ENCODE measurements around the gene PRDX6.
A peak's percentile ranks its signal among the peaks of the same experiment; 100 is the strongest.
"Not testable (repeated sequence)": the region's sequence is repeated elsewhere in the genome, so short reads cannot be mapped to it uniquely, and the experiment has no call there.

Gene PRDX6

DNA sequence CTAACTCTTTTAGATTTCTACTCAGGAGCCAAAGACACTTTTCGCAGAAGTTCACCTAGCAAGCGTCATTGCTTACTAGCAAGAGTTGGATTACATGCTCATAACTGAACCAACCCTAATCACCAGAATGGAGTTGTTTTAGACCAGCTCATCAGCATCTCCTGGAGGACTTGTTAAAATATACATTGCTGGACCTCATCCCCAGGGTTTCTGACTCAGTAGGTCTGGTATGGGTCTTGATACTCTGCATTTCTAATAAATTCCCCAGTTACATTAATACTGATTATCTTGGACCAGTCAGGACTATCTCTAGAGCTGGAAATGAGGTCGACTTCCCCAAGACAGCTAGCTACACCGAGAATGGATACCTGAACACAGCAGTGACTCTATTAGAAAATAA, 9.7 kb upstream of the PRDX6 start:
- DNase-seq (ENCODE audit: low read depth), result no peak

DNA sequence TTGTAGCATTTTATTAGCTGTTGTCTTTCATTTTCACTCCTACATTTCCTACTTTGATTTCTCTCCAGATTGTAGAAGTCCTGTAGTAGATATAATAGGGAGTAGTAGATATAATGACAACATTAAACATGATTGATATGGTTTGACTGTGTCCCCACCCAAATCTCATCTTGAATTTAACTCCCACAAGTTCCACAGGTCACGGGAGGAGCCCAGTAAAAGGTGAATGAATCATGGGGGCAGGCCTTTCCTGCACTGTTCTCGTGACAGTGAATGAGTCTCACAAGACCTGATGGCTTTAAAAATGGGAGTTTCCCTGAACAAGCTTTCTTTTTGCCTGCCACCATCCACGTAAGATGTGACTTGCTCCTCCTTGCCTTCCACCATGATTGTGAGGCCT, 7.5 kb upstream of the PRDX6 start:
- DNase-seq (ENCODE audit: low read depth), result no peak

DNA sequence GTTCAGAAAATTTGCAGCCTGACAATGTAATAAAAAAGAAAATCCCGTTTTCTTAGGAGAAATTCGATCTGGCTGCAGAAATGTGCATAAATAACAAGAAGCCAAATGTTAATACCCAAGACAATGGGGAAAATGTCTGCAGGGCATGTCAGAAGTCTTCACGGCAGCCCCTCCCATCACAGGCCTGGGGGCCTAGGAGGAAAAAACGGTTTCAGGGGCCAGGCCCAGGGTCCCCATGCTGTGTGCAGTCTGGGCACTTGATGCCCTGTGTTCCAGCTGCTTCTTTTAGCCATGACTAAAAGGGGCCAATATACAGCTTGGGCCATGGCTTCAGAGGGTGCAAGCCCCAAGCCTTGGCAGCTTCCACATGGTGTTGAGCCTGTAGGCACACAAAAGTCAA, 6.5 kb upstream of the PRDX6 start:
- no peak for DNase-seq (ENCODE audit: low read depth)

DNA sequence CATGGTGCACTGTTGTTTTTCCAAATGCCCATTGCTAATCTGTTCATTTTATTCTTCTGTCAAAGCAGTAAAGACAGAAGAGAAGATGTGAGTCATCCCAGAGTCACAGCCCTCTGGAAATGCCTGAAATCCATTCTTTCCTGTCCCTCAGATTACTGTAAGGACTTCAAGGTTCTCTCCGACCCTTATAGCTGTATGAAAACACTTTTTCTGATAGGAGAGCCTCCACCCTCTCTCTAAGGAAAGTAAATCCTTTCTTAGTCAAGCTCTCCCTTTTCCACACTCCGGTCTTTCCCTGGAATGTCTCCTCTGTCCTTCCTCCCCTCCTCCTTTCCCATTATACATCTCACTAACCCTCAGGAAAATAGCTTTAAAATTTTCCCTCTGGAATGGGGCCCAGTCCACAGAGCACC, 3.5 kb upstream of the PRDX6 start:
- DNase-seq (ENCODE audit: low read depth), result peak; percentile 85

DNA sequence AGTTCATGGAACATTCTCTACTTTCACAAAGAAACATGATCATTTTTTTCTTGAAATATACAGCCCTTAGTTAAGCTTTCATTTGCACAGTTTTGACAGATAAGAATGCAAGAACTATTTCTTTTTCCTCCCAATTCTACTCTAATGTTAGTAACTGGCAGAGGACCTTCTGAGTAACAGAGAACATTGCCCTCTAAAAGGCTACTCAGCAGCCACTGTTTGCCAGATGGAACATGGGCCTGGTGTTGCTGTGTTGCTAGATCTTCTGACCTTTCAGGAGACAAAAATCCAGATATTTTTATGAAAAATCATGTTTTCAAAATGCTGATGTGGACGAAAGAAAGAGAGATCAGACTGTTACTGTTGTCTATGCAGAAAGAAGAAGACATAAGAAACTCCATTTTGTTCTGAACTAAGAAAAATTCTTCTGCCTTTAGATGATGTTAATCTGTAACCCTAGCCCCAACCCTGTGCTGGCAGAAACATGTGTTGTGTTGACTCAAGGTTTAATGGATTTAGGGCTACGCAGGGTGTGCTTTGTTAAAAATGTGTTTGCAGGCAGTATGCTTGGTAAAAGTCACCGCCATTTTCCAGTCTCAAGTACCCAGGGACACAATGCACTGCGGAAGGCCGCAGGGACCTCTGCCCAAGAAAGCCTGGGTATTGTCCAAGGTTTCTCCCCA, 2.9 kb upstream of the PRDX6 start:
- no peak for DNase-seq (ENCODE audit: low read depth)

GRCh38 chr1:173474780-173475421, 2.2 kb upstream of the PRDX6 start:
- DNase-seq (ENCODE audit: low read depth), result not testable (repeated sequence)

- DNase-seq (ENCODE audit: low read depth), result peak; percentile 83
Observed at GRCh38 chr1:173475564-173476196, 1.5 kb upstream of the PRDX6 start.

DNA sequence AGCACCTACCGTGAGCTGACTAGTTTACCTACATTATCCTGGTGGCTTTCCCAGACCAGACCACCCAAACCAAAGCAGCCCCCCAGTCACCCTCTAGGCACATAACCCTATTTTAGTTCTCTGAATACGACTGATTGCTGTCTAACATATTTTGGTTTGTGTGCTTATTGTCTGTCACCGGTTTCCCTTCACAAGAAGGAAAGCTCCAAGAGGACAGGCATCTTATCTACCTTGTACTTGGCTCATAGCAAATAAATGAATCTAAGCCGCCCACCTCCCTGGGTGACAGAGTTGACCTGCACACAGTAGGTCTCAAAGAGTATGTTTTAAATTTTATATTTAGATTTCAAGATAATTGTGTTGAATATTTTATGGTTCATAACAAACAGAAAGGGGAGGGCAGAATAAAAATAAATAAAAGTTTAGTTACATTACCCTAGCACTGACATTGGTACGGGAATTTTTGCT, 904 bp upstream of the PRDX6 start:
- peak; percentile 21 for DNase-seq (ENCODE audit: low read depth)

GRCh38 chr1:173476665-173477285, 360 bp upstream of the PRDX6 start:
- peak; percentile 93 for DNase-seq (ENCODE audit: low read depth)

- peak; percentile 70 for DNase-seq (ENCODE audit: low read depth)
Observed at GRCh38 chr1:173478094-173478674, 1.0 kb downstream of the PRDX6 start.

DNA sequence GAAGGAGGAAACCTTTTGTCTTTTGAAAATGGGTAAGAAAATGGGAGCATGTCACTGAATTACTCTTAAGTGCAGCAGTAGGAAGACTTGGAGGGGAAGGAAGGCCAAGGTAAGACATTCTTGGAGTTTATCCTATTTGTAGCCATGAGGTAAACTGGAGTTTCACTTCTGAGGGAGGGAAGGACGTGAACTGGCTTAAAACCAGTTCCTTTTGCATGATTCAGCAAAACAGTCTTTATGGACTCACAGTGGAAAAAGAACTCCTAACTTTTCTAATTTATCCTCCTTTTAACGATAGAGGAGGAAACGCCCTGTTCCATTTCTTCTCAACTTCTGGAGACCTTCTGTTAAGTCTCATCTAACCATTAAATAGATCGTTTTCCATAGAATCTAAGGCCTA, 2.5 kb downstream of the PRDX6 start:
- DNase-seq (ENCODE audit: low read depth), result no peak

DNA sequence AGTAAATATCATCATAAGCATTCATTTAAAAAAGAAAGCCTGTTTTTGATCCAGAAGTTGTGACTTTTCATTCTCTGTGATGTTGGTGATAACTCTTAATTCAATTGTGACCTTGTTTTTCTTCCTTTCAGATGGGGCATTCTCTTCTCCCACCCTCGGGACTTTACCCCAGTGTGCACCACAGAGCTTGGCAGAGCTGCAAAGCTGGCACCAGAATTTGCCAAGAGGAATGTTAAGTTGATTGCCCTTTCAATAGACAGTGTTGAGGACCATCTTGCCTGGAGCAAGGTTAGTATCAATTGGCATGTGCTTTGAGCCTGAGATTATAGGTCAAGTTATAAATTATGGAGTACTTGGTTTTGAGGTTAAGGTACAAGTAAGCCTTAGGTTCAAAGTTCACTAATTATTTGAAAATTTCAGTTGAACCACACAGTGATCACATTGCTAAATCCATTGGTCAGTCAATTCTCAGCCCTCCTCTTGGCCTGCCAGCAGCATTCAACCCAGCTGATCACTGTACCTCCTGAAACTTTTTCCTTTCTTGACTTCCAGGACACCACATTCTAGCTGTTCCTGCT, 4.1 kb downstream of the PRDX6 start:
- no peak for DNase-seq (ENCODE audit: low read depth)

- DNase-seq (ENCODE audit: low read depth), result no peak
Observed at GRCh38 chr1:173482683-173483082, 5.5 kb downstream of the PRDX6 start.

GRCh38 chr1:173484276-173484675, 7.1 kb downstream of the PRDX6 start:
- no peak for DNase-seq (ENCODE audit: low read depth)

DNA sequence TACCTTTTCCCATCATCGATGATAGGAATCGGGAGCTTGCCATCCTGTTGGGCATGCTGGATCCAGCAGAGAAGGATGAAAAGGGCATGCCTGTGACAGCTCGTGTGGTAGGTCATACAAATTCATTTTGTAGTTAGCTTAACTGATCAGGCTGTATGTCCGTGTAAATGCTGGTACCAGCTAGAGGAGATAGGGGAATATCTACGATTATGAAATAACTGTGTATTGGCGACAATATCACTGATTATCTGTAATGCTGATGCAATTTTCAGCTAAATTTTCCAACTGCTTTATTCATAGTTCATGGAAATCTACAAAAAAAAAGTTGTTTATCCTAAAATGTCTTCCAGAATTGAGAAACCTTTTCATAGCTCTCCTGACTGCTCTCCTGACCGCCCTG, 8.3 kb downstream of the PRDX6 start:
- no peak for DNase-seq (ENCODE audit: low read depth)

DNA sequence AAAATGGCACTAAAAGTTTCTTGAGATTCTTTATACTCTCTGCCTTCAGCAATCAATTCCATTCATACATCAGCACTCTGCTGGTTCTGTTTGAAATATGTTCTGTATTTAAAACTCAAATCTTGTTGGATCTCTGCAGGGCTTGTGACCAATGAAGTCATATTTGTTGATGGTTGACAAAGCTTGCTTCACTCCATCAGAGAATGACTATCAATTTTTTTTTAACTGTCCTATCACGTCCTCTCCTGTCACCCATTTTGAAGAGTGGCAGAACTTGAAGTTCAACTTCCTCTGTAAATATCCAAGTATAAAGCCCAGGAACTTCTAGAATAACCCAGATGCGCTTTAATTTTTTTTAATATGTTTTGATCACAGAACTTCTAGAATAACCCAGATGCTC, 10.9 kb downstream of the PRDX6 start:
- no peak for DNase-seq (ENCODE audit: low read depth)

DNA sequence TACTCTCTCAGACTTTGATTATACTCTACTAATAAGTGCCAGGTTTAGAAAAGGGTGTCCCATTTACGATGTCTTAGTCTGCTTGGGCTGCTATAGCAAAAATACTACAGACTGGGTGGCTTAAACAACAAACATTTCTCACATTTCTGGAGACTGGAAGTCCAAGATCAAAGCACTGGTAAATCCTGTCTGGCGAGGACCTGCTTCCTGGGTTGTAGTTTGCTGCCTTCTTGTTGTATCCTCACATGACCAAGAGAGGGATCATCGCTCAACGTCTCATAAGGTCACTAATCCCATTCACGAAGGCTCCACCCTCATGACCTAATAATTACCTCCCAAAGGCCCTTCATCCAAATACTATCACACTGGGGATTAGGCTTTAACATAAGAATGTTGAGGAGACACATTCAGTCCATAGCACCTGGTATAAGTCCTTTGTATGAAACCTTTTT, 12.0 kb downstream of the PRDX6 start:
- peak; percentile 44 for DNase-seq (ENCODE audit: low read depth)

DNA sequence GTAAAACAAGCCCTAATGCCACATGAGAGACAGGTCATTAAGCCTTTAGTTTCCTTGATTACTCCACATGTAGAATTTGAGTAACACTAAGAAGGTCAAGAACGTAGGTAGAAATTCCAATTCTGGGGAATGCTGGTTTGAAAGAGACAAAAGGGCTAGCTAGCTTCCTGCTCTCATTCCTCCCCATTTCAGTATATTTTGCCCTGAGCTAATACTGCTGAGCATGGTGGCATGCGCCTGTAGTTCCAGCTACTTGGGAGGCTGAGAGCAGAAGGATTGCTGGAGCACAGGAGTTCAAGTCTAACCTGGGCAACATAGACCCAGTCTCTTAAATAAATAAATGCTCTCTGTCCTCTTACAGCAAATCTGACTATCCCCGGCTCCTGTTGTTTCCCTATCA, 12.8 kb downstream of the PRDX6 start:
- DNase-seq (ENCODE audit: low read depth), result no peak

GRCh38 chr1:173491508-173491907, 14.4 kb downstream of the PRDX6 start:
- DNase-seq (ENCODE audit: low read depth), result no peak

DNA sequence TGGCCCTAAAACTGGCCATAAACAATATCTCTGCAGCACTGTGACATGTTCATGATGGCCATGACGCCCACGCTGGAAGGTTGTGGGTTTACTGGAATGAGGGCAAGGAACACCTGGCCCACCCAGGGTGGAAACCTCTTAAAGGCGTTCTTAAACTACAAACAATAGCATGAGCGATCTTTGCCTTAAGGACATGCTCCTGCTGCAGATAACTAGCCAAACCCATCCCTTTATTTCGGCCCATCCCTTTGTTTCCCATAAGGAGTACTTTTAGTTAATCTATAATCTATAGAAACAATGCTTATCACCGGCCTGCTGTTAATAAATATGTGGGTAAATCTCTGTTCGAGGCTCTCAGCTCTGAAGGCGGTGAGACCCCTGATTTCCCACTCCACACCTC, 16.0 kb downstream of the PRDX6 start:
- DNase-seq (ENCODE audit: low read depth), result not testable (repeated sequence)

DNA sequence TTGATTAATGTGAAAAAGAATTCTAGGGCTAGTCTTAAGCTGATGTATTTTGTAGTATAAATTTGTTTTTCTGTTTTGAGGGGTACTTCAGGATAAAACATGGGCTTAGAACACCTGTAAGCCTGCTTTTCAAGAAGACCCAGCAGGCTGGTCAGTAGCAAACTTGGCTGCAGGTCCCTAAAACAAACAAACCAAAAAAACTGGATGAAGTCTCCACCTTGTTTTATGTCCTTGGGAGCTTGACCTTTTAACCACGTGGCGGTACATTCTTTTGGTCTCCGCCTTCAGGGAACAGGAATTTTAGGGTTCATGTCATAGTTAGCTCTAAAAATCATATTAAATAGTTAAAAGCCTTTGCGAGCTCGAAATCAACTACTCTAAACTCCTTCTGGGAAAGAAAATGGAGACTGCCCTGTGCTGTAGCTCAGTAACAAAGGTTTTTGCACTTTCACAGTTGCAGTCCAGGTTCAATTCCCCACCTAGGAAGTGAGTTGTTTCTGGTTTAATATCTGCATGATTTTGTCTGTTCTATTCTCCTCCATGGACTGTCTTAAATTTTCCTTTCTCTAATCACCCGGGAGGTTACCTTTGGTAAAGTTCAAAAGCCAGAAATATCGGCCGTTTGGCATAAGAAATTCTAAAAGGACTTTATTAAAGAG, 18.6 kb downstream of the PRDX6 start:
- no peak for DNase-seq (ENCODE audit: low read depth)

All from ELR (cell line).